ENCODE results near the gene APBA2. TPM values are rescaled to one million over a fixed set of nuclear protein-coding genes. Genes with fewer than 3 reads are reported as not detected.

APBA2 gene
- total RNA-seq, 4 donors from 2014 or later: 2.3 to 15.0 (median 4.6) TPM; not detected in 1

DNA sequence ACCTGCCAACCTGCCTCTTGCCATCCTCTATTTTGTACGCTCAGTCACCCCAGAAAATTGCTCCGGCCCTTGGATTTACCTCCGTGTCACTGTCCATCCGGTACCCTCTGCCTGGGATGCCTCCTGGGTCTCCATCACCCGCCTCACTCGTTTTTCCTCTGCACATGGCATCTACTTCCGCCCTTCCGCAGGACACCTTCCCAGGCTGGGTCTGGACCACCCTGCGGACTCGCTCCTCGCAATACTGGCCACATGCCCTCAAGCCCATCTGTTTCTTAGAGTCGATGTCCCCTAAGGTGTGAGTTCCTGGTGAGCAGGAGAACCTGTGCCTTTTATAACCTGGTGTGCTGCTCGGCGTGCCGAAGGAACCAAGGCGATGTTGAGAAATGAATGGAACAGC lies 58.5 kb downstream of the APBA2 start:
- DNase-seq: no peak
- no peak overlapping the region for H3K27ac ChIP-seq
- H3K36me3 ChIP-seq: no peaks in the 10 kb centered on the region
- intact Hi-C loops (cut with DNase I; ENCODE audit: low total_unique reads): no loop called here
- H3K9me3 ChIP-seq: no peaks in the 10 kb centered on the region
- no peak overlapping the region for H3K4me3 ChIP-seq
- no peaks in the 10 kb centered on the region for H3K27me3 ChIP-seq
- H3K4me1 ChIP-seq: no peaks in the 10 kb centered on the region
- TF ChIP-seq, protein P1, sequence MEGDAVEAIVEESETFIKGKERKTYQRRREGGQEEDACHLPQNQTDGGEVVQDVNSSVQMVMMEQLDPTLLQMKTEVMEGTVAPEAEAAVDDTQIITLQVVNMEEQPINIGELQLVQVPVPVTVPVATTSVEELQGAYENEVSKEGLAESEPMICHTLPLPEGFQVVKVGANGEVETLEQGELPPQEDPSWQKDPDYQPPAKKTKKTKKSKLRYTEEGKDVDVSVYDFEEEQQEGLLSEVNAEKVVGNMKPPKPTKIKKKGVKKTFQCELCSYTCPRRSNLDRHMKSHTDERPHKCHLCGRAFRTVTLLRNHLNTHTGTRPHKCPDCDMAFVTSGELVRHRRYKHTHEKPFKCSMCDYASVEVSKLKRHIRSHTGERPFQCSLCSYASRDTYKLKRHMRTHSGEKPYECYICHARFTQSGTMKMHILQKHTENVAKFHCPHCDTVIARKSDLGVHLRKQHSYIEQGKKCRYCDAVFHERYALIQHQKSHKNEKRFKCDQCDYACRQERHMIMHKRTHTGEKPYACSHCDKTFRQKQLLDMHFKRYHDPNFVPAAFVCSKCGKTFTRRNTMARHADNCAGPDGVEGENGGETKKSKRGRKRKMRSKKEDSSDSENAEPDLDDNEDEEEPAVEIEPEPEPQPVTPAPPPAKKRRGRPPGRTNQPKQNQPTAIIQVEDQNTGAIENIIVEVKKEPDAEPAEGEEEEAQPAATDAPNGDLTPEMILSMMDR (IDR thresholded peaks at IDR 0.05): no peak
- TF ChIP-seq POLR2A (IDR thresholded peaks at IDR 0.05): no peak

- Histone ChIP-seq H3K36me3 (no peaks in the 10 kb centered on the region), H3K4me1 (no peaks in the 10 kb centered on the region), H3K9me3 (no peaks in the 10 kb centered on the region), H3K27ac (no peak overlapping the region), H3K4me3 (no peak overlapping the region), H3K27me3 (no peaks in the 10 kb centered on the region)
- intact Hi-C loops (cut with DNase I; ENCODE audit: low total_unique reads): no loop called here
- no peak for TF ChIP-seq POLR2A (IDR thresholded peaks at IDR 0.05)
- TF ChIP-seq, protein P1 (IDR thresholded peaks at IDR 0.05): no peak
- DNase-seq: no peak
Measured at GRCh38 chr15:28944696-28945300, 59.0 kb downstream of the APBA2 start.

DNA sequence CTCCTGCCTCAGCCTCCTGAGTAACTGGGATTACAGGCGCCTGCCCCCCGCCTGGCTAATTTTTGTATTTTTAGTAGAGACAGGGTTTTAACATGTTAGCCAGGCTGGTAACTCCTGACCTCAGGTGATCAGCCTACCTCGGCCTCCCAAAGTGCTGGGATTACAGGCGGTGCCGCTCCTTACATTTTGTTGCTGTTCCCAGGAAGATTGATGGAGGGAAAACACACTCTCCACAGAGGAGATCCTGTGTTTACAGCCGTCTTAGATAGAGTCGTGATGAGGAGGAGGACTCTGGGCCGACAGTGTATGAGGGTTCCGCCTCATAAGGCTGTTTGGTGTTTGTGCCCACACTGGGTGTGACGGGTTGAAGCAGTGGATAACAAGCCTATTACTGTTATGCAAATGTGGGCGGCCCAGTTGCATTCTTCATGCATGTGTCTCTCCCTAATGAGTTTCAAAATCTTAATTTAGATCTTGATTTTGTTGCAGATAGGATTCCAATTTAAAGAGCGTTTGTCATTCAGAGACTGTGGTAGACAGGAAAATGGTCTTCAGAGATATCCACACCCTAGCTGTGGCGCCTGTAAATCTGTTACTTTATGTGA lies 60.0 kb downstream of the APBA2 start:
- DNase-seq: no peak
- Histone ChIP-seq H3K9me3 (no peaks in the 10 kb centered on the region), H3K4me1 (no peaks in the 10 kb centered on the region), H3K36me3 (no peaks in the 10 kb centered on the region), H3K4me3 (no peak overlapping the region), H3K27me3 (no peaks in the 10 kb centered on the region), H3K27ac (no peak overlapping the region)
- TF ChIP-seq POLR2A (IDR thresholded peaks at IDR 0.05): no peak
- TF ChIP-seq, protein P1 (IDR thresholded peaks at IDR 0.05): no peak
- intact Hi-C loops (cut with DNase I; ENCODE audit: low total_unique reads): no loop called here

- no peaks in the 10 kb centered on the region for H3K27me3 ChIP-seq
- DNase-seq: no peak
- intact Hi-C loops (cut with DNase I; ENCODE audit: low total_unique reads): no loop called here
- no peak overlapping the region for H3K4me3 ChIP-seq
- H3K27ac ChIP-seq: no peak overlapping the region
- no peaks in the 10 kb centered on the region for H3K4me1 ChIP-seq
- no peaks in the 10 kb centered on the region for H3K9me3 ChIP-seq
- TF ChIP-seq POLR2A (IDR thresholded peaks at IDR 0.05): no peak
- TF ChIP-seq, protein P1 (IDR thresholded peaks at IDR 0.05): no peak
- H3K36me3 ChIP-seq: no peaks in the 10 kb centered on the region
Measured at GRCh38 chr15:28946803-28947202, 61.0 kb downstream of the APBA2 start.

DNA sequence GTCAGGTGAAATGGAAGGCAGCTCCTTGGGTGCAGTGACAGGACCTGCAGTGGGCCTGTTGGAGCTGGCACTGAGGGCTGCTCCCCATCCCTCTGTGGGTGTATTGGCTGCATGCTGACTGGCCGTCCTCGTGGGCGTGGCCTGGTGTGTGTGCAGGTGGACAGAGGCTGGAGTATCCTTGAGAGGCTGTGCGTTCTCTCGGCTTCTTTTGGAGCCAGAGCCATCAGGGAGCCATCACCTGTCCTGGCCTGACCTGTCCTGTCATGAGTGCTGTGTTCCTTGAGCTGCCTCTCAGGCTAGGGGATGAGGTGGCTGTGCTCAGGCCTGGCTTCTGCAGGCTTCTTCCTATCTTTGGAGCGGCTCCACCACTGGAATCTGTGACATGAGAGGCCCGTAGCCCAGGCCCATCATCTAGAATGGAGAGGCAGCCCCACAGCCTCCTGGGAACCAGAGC lies 61.5 kb downstream of the APBA2 start:
- intact Hi-C loops (cut with DNase I; ENCODE audit: low total_unique reads): no loop called here

More for the DNA sequence above, 61.5 kb downstream of the APBA2 start:
- H3K4me1 ChIP-seq: no peaks in the 10 kb centered on the region
- TF ChIP-seq, protein P1 (IDR thresholded peaks at IDR 0.05): no peak
- TF ChIP-seq POLR2A (IDR thresholded peaks at IDR 0.05): no peak
- no peak for DNase-seq
- no peak overlapping the region for H3K4me3 ChIP-seq
- H3K27ac ChIP-seq: no peak overlapping the region
- no peaks in the 10 kb centered on the region for H3K36me3 ChIP-seq
- H3K9me3 ChIP-seq: no peaks in the 10 kb centered on the region
- H3K27me3 ChIP-seq: no peaks in the 10 kb centered on the region
